Pons (tissue), 1 donor: Measurements from ENCODE around the gene SOHLH2.

Experiments
- DNase-seq: peaks from one replicate; pipeline ENCODE4 v3.0.0-alpha.2; 2016; ENCODE audit warnings: low spot score

SOHLH2 gene

DNA sequence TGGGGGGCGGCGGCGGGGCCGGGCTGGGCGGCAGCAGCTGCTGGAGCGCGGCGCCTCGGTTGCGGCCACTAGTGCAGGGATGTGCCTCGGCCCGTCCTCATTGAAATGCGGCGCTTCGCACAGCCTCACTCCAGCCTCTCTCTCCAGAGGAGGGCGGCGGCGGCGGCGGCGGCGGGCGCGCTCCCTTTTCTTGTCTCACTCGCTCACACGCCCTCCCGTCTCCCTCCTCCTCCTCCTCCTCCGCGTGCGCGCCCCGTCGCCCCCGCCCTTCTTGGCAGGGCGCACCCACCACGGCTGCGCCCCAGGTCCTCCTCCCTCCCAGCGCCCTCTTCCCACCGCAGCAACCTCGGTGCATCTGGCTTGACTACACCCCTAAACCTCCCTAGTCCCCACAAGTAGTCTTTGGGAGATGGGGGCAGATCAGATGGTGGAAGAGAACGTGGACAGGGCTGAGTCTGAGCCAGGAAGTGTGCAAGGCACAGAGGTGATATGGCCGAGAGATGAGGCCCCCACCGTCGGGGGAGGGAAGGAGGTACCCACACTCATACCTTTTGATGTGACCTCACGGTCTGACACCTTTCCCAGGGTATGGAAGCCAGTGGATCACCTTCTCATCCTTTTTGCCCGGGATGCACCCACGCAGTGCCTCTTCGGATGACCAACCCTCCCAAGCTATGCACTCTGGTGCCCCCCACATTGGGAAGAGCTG lies 83.0 kb downstream of the SOHLH2 start, which contains the start of gene DCLK1:
Gene DCLK1 (minus strand): TSS at position 161 of the 709 bp plus-strand sequence.
- no peak for DNase-seq

DNA sequence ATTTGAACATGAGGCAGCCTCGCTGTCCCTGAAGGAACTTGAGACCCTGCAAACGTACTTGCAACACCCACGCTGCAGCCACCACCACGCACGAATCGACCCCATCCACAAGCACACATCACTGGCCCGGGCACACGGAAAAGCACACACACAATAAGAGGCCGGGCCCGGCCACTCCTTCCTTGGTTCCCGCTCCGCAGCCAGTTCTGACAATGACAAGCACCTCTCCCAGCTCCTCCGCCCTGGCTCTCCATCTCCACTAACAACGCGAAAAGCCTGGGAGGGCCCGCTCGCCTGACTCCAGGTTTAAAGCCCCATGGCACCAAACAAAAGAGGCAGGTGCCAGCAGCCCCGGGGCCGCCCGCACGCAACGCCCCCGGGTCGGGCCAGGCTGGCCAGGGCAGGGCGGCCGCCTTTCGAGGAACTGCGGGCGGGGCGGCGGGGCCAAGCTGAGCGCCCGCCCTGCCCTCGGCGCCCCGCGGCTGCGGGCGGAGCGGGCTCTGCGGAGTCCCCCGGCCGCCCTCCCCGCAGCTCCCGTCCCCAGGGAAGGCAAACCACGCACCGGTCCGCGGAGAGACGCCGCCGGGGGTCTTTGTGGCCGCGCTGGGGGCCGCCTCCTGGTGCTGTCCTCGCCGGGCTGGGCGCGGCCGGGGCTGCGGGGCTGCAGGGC lies 83.7 kb downstream of the SOHLH2 start:
- DNase-seq, result no peak

DNA sequence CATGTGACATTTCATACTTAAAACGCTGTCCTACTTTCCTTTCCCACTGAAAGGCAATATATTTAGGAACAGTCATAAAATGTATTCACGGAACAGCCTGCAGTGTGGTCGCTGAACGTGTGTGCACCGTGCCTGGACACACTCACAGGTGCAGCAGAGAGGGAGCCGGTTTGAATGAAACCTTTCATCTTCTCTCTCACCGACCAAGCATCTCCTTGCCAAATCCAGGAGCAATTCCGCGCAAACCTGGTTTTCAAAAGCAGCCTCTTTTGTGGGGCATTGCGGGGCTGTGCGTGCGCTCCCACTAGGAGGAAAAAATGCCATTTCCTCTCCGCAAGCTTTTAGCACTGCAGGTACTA lies 84.2 kb downstream of the SOHLH2 start:
- no peak for DNase-seq

DNA sequence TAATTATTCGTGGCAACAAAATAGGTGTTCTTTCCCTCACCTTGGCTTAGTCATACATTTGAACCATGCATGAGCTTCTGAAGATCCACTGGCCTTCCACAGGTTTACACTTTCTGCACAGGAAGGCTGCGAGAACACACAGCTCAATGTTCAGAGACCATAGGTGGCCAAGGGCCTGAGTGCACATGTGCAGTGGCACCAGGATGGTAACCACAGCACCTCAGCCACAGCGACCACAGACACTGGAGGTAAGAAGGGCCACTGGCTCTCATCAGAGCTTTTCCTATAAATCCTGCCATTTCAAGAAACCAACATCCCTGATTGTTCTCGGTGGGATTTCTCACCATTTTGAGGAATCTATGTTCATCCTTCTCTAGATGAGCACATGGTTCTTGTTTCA lies 84.8 kb downstream of the SOHLH2 start:
- DNase-seq, result no peak

DNA sequence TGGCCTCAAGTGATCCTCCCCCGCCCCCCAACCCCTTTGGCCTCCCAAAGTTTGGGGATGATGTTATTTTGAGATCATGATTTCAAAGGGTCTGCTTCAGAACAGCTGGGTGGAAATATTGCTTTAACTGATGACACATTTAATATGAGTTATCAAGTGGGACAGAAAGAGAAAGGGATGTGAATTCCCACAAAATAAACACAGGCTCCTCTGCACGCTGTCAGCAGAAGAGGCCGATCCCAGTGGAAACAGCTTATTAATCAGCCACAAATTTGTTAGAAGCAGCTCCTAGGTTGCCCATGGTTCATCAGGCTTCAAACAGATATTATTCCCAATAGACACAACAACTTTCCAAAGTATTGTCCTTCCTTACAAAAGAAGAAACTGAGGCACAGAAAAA lies 87.9 kb downstream of the SOHLH2 start:
- no peak for DNase-seq

DNA sequence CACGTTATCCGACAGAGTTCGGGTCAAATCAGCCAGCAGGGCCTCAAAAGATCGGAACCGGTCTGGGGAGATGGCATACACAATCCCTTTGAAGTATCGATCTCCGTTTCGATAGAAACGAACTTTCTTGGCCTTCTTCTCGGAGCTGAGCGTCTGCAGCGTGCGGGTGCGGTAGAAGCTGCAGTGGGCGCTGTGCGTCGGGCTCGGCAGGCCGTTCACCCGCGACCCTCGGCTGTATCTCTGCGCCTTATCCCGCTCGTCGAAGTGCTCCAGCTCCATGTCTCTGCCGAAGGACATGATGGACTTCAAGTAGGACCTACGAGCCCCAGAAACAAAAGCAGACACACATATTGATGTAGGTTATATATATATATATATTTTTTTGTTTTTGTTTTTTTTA lies 88.5 kb downstream of the SOHLH2 start:
- DNase-seq, result no peak

DNA sequence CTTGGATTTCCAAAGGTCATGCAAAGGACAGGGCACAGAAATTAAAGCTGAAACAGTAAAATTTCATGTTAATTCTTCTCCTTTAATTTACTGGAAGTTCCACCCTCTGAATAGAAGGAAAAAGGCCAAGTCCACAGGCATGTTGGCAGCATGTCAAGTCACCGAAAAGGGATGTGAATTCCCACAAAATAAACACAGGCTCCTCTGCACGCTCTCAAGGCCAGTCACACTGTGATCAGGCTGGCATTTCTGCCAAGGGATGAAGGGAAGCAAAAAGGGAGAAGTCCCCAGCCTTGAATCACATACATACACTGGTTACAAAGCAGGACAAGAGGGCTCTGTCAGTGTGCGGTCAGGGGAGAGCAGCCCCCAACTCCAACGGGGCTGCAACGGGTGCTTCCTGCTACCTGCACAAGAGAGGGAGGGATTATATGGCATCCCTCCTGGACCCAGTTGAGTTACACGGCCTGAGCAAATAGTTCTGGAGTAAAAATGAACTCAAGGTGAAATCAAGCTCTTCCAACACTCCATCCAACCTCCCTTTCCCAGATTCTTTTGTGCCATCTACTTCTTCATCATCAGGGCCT lies 90.0 kb downstream of the SOHLH2 start:
- DNase-seq, result peak; percentile 22
